ENCODE measurements around the gene CTIF. TPM values are rescaled to one million over a fixed set of nuclear protein-coding genes. Genes with fewer than 3 reads are reported as not detected.
A peak's percentile ranks its signal among the peaks of the same experiment; 100 is the strongest.

CTIF gene
- total and polyA plus RNA-seq, 12 donors, result 44.5 to 74.1 (median 58.9) TPM

DNA sequence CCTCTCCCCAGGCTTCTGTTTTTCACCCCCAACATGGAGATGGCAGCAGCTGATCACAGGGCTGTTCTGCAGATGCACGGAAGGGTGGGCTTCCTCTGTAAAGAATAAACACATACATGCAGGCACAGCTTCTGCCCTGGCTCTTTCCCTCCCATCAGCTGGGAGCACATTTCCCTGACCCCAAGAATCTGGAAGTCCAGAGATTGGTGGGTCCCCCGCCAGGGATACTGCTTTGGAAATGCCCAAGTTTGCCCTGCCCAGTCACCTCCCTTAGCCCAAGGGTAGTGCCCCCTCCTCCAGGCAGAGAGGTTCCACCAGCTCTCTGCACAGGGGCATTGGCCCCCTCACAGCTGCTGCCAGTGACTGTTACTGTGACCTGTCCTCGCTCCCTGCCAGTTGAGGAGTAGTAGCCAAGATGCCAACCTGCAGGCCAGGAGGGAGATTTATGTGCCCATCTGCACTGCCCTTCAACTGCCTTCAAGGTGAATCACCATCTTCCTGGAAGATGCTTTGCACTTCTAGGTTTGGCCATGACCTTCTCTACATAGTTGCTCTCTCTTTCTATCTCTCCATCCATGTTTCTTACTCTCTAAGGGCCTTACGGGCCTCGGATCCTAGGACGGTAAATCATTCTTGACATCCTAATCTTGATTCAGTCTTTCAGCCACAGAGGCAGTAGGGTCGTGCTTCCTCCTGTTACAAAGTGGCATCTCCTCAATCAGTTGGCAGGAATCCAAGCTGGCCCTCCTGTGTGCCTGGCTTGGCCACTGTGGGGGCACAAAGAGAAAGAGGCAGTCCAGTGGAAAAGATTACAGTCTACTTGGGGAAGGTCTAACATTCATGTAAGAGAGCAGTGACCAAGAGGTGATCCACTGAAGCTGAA lies 121.8 kb downstream of the CTIF start:
- TF ChIP-seq, protein P1, sequence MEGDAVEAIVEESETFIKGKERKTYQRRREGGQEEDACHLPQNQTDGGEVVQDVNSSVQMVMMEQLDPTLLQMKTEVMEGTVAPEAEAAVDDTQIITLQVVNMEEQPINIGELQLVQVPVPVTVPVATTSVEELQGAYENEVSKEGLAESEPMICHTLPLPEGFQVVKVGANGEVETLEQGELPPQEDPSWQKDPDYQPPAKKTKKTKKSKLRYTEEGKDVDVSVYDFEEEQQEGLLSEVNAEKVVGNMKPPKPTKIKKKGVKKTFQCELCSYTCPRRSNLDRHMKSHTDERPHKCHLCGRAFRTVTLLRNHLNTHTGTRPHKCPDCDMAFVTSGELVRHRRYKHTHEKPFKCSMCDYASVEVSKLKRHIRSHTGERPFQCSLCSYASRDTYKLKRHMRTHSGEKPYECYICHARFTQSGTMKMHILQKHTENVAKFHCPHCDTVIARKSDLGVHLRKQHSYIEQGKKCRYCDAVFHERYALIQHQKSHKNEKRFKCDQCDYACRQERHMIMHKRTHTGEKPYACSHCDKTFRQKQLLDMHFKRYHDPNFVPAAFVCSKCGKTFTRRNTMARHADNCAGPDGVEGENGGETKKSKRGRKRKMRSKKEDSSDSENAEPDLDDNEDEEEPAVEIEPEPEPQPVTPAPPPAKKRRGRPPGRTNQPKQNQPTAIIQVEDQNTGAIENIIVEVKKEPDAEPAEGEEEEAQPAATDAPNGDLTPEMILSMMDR (IDR thresholded peaks at IDR 0.05), result no peak
- ATAC-seq (no peak), DNase-seq (no peak)
- H3K9me3 ChIP-seq, result peaks cover 0 to 3% (median 0%) of the 10 kb centered on the region in 11 donors
- no peak overlapping the region for H3K4me3 ChIP-seq
- peaks cover 0 to 9% (median 6%) of the 10 kb centered on the region in 9 donors for H3K36me3 ChIP-seq
- no peaks in the 10 kb centered on the region for H3K27me3 ChIP-seq
- WGBS, 2 donors, result 82 to 85% methylated on average over 7 of the region's 7 CpGs
- H3K27ac ChIP-seq, result no peak overlapping the region
- intact Hi-C loops (cut with DNase I), result loop anchor here in 6 of 10 donors (5.0 to 10.0 kb wide), 5 partner anchors 113 to 183 kb away; partner anchors contain the start of gene CTIF (in 1 of the 6)
- H3K4me1 ChIP-seq, result peaks cover 0 to 55% (median 33%) of the 10 kb centered on the region in 9 donors

GRCh38 chr18:48661421-48661820 lies 122.6 kb downstream of the CTIF start:
- H3K9me3 ChIP-seq, result peaks cover 0 to 6% (median 0%) of the 10 kb centered on the region in 11 donors
- H3K27me3 ChIP-seq, result no peaks in the 10 kb centered on the region
- no peak overlapping the region for H3K27ac ChIP-seq
- no peak overlapping the region for H3K4me3 ChIP-seq
- ATAC-seq, result no peak
- 66 to 67% methylated on average over 7 of the region's 7 CpGs for WGBS, 2 donors
- DNase-seq, result no peak
- TF ChIP-seq, protein P1 (IDR thresholded peaks at IDR 0.05), result no peak
- peaks cover 0 to 18% (median 9%) of the 10 kb centered on the region in 9 donors for H3K36me3 ChIP-seq
- peaks cover 0 to 56% (median 33%) of the 10 kb centered on the region in 9 donors for H3K4me1 ChIP-seq
- intact Hi-C loops (cut with DNase I), result loop anchor here in 6 of 10 donors (5.0 to 10.0 kb wide), 5 partner anchors 114 to 184 kb away; partner anchors contain the start of gene CTIF (in 1 of the 6)

DNA sequence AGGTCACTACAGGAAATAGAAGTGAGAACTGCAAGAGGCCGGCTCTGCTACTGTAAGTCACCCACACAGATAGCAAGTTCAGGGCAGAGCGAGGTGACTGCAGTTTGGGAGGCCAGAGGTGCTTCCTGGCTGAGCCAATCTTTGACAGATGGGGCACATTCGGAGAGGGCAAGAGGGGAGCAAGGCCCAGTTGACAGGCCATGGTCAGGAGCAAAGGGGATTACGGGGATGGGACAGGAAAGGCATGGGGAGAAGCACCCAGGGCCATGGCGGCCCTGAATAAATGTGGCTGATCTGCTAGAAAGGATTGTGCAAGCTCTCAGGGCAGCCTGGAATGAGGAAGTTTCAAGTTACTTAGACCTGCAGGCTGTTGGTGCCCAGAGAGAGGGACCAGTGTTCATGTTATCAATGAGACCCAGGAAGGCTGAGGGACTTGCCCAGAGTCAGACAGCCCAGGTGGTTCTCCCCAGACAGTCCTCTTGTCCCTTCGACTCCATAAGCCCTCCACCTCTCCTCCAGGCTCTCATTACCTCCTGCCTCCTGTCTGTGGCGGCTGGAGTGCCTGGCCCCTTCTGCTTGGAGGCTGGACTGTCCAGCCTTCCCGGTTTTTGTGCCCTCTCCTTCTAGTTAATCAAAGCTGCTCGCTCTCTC lies 123.3 kb downstream of the CTIF start:
- DNase-seq, result no peak
- peaks cover 0 to 49% (median 30%) of the 10 kb centered on the region in 9 donors for H3K4me1 ChIP-seq
- intact Hi-C loops (cut with DNase I), result loop anchor here in 9 of 10 donors (2.0 to 10.0 kb wide), 6 partner anchors 115 to 185 kb away; partner anchors contain the start of gene CTIF (in 1 of the 9)

More for the DNA sequence above, 123.3 kb downstream of the CTIF start:
- Histone ChIP-seq H3K27me3 (no peaks in the 10 kb centered on the region), H3K9me3 (peaks cover 0 to 6% (median 0%) of the 10 kb centered on the region in 11 donors), H3K36me3 (peaks cover 0 to 21% (median 9%) of the 10 kb centered on the region in 9 donors), H3K27ac (no peak overlapping the region), H3K4me3 (no peak overlapping the region)
- TF ChIP-seq, protein P1 (IDR thresholded peaks at IDR 0.05), result no peak
- WGBS, 2 donors, result 77 to 86% methylated on average over 9 of the region's 9 CpGs
- ATAC-seq, result peak in 1 of 8 donors; percentile 59

Measured in heart right ventricle (tissue), 16 donors.